ENCODE data around the gene MLXIPL. TPM values are rescaled to one million over a fixed set of nuclear protein-coding genes. Genes with fewer than 3 reads are reported as not detected.

MLXIPL gene
- total RNA-seq, 4 donors from 2014 or later: 1.3 to 12.0 (median 5.6) TPM

GRCh38 chr7:73602721-73603651 is 21.3 kb downstream of the MLXIPL start:
- intact Hi-C loops (cut with DNase I; ENCODE audit: low total_unique reads): no loop called here
- DNase-seq (ENCODE audit: low spot score in 2 of 2): no peak
- 57 to 74% methylated on average over 16 to 20 of the region's 22 CpGs for WGBS, 2 donors
- TF ChIP-seq CTCF (IDR thresholded peaks at IDR 0.05) (no peak), POLR2A (IDR thresholded peaks at IDR 0.05) (no peak)
- H3K4me3 ChIP-seq (ENCODE audit: low read depth, poor library complexity, severe bottlenecking): no peak overlapping the region

- intact Hi-C loops (cut with DNase I; ENCODE audit: low total_unique reads): no loop called here
- WGBS, 2 donors: 48 to 60% methylated on average over 6 to 7 of the region's 7 CpGs
- no peak for DNase-seq (ENCODE audit: low spot score in 2 of 2)
- TF ChIP-seq POLR2A (IDR thresholded peaks at IDR 0.05) (no peak), CTCF (IDR thresholded peaks at IDR 0.05) (no peak)
- no peak overlapping the region for H3K4me3 ChIP-seq (ENCODE audit: low read depth, poor library complexity, severe bottlenecking)
These were observed 24.4 kb downstream of the MLXIPL start for GRCh38 chr7:73599916-73600315.

GRCh38 chr7:73599151-73599882 is 25.0 kb downstream of the MLXIPL start:
- DNase-seq (ENCODE audit: low spot score in 2 of 2): no peak
- TF ChIP-seq CTCF (IDR thresholded peaks at IDR 0.05): no peak
- TF ChIP-seq POLR2A (IDR thresholded peaks at IDR 0.05): no peak
- intact Hi-C loops (cut with DNase I; ENCODE audit: low total_unique reads): no loop called here
- WGBS, 2 donors: 71 to 80% methylated on average over 13 of the region's 13 CpGs
- no peak overlapping the region for H3K4me3 ChIP-seq (ENCODE audit: low read depth, poor library complexity, severe bottlenecking)

GRCh38 chr7:73597978-73598782 is 26.1 kb downstream of the MLXIPL start:
- 91 to 92% methylated on average over 5 of the region's 5 CpGs for WGBS, 2 donors
- intact Hi-C loops (cut with DNase I; ENCODE audit: low total_unique reads): no loop called here
- TF ChIP-seq CTCF (IDR thresholded peaks at IDR 0.05) (no peak), POLR2A (IDR thresholded peaks at IDR 0.05) (no peak)
- H3K4me3 ChIP-seq (ENCODE audit: low read depth, poor library complexity, severe bottlenecking): no peak overlapping the region
- no peak for DNase-seq (ENCODE audit: low spot score in 2 of 2)

- TF ChIP-seq CTCF (IDR thresholded peaks at IDR 0.05): no peak
- TF ChIP-seq POLR2A (IDR thresholded peaks at IDR 0.05): no peak
- DNase-seq (ENCODE audit: low spot score in 2 of 2): no peak
- intact Hi-C loops (cut with DNase I; ENCODE audit: low total_unique reads): no loop called here
- 59 to 64% methylated on average over 35 to 37 of the region's 37 CpGs for WGBS, 2 donors
- H3K4me3 ChIP-seq (ENCODE audit: low read depth, poor library complexity, severe bottlenecking): no peak overlapping the region
These were observed 27.9 kb downstream of the MLXIPL start for GRCh38 chr7:73596191-73597065.
